ENCODE data around the gene SLC35F4. TPM values are rescaled to one million over a fixed set of nuclear protein-coding genes. Genes with fewer than 3 reads are reported as not detected.

SLC35F4 gene
- total RNA-seq, 2 donors from 2014 or later: not detected

GRCh38 chr14:57746563-57746962 is 119.3 kb downstream of the SLC35F4 start:
- no peak for DNase-seq
- H3K27ac ChIP-seq (ENCODE audit: low read depth, low read length): no peak overlapping the region
- TF ChIP-seq CTCF (conservative IDR thresholded peaks at IDR 0.05): no peak
- H3K9me3 ChIP-seq (ENCODE audit: control insufficient read depth, low read length): no peaks in the 10 kb centered on the region
- no peak overlapping the region for H3K4me3 ChIP-seq (ENCODE audit: low read length)
- H3K36me3 Mint-ChIP-seq (ENCODE audit: low read depth): no peaks in the 10 kb centered on the region
- no peaks in the 10 kb centered on the region for H3K27me3 ChIP-seq (ENCODE audit: control insufficient read depth, insufficient read depth, low read length, poor library complexity, severe bottlenecking)
- no peak overlapping the region for H3K9ac ChIP-seq (ENCODE audit: extremely low read depth, low read length, poor library complexity, severe bottlenecking)
- 93 to 100% methylated on average over 1 of the region's 1 CpG for WGBS, 2 experiments (ENCODE audit: insufficient coverage in 1 of 2, insufficient read length in 1 of 2)
- no peak overlapping the region for H3K27ac Mint-ChIP-seq
- H3K36me3 ChIP-seq (ENCODE audit: control insufficient read depth, insufficient read depth, low read length): no peaks in the 10 kb centered on the region
- H3K4me3 Mint-ChIP-seq: no peak overlapping the region
- peaks cover 12% of the 10 kb centered on the region for H3K9me3 Mint-ChIP-seq
- H3K27me3 Mint-ChIP-seq (ENCODE audit: insufficient read depth): peaks cover 2% of the 10 kb centered on the region
- no peaks in the 10 kb centered on the region for H3K4me1 ChIP-seq (ENCODE audit: control insufficient read depth, insufficient read depth, low read length)
- peaks cover 7% of the 10 kb centered on the region for H3K4me1 Mint-ChIP-seq

GRCh38 chr14:57739516-57739915 is 126.4 kb downstream of the SLC35F4 start:
- Mint-ChIP-seq H3K9me3 (peaks cover 16% of the 10 kb centered on the region), H3K36me3 (ENCODE audit: low read depth) (no peaks in the 10 kb centered on the region), H3K4me3 (no peak overlapping the region), H3K4me1 (peaks cover 12% of the 10 kb centered on the region), H3K27ac (no peak overlapping the region), H3K27me3 (ENCODE audit: insufficient read depth) (peaks cover 2% of the 10 kb centered on the region)
- Histone ChIP-seq H3K4me3 (ENCODE audit: low read length) (no peak overlapping the region), H3K27me3 (ENCODE audit: control insufficient read depth, insufficient read depth, low read length, poor library complexity, severe bottlenecking) (no peaks in the 10 kb centered on the region), H3K9ac (ENCODE audit: extremely low read depth, low read length, poor library complexity, severe bottlenecking) (no peak overlapping the region), H3K27ac (ENCODE audit: low read depth, low read length) (no peak overlapping the region), H3K9me3 (ENCODE audit: control insufficient read depth, low read length) (no peaks in the 10 kb centered on the region), H3K36me3 (ENCODE audit: control insufficient read depth, insufficient read depth, low read length) (no peaks in the 10 kb centered on the region), H3K4me1 (ENCODE audit: control insufficient read depth, insufficient read depth, low read length) (peaks cover 4% of the 10 kb centered on the region)
- 97% methylated on average over 2 of the region's 2 CpGs; no CpG with 5 or more reads in 1 of the 2 experiments for WGBS, 2 experiments (ENCODE audit: insufficient coverage in 1 of 2, insufficient read length in 1 of 2)
- no peak for DNase-seq
- no peak for TF ChIP-seq CTCF (conservative IDR thresholded peaks at IDR 0.05)

- Histone ChIP-seq H3K4me3 (ENCODE audit: low read length) (peak overlapping the region; percentile 22), H3K27ac (ENCODE audit: low read depth, low read length) (no peak overlapping the region), H3K9ac (ENCODE audit: extremely low read depth, low read length, poor library complexity, severe bottlenecking) (no peak overlapping the region), H3K4me1 (ENCODE audit: control insufficient read depth, insufficient read depth, low read length) (peaks cover 4% of the 10 kb centered on the region), H3K9me3 (ENCODE audit: control insufficient read depth, low read length) (no peaks in the 10 kb centered on the region), H3K36me3 (ENCODE audit: control insufficient read depth, insufficient read depth, low read length) (no peaks in the 10 kb centered on the region), H3K27me3 (ENCODE audit: control insufficient read depth, insufficient read depth, low read length, poor library complexity, severe bottlenecking) (no peaks in the 10 kb centered on the region)
- WGBS, 2 experiments (ENCODE audit: insufficient coverage in 1 of 2, insufficient read length in 1 of 2): 85 to 87% methylated on average over 2 to 3 of the region's 3 CpGs
- TF ChIP-seq CTCF (conservative IDR thresholded peaks at IDR 0.05): no peak
- Mint-ChIP-seq H3K4me1 (peaks cover 12% of the 10 kb centered on the region), H3K9me3 (peaks cover 12% of the 10 kb centered on the region), H3K27ac (no peak overlapping the region), H3K27me3 (ENCODE audit: insufficient read depth) (peaks cover 2% of the 10 kb centered on the region), H3K36me3 (ENCODE audit: low read depth) (no peaks in the 10 kb centered on the region), H3K4me3 (no peak overlapping the region)
- no peak for DNase-seq
These were observed 128.3 kb downstream of the SLC35F4 start for GRCh38 chr14:57737598-57737997.
